HEK293 (cell line): ENCODE results near the gene ZNF445.

Experiments
- BCL11A ChIP-seq: fragments of 450-650 bp; formaldehyde crosslinking; IDR thresholded peaks from 2 replicates; pipeline ENCODE4 v1.5.1; 2016; ENCODE audit warnings: low read depth, missing biosample characterization, missing genetic modification characterization
- CTCF ChIP-seq: fragments of 450-650 bp; formaldehyde crosslinking; IDR thresholded peaks from 2 replicates; pipeline ENCODE4 v1.5.1; 2016; ENCODE audit warnings: missing biosample characterization, missing genetic modification characterization
- GLI4 ChIP-seq: fragments of 450-650 bp; formaldehyde crosslinking; IDR thresholded peaks from 2 replicates; pipeline ENCODE4 v1.5.1; 2016; ENCODE audit warnings: missing biosample characterization, missing genetic modification characterization

GRCh38 chr3:44398853-44399252, 78.6 kb downstream of the ZNF445 start:
- no peak for TF ChIP-seq GLI4 (tag by site-specific recombination)
- no peak for TF ChIP-seq CTCF (tag by site-specific recombination)
- TF ChIP-seq BCL11A (tag by site-specific recombination), result no peak
